ENCODE results near the gene PACRG.

DNA sequence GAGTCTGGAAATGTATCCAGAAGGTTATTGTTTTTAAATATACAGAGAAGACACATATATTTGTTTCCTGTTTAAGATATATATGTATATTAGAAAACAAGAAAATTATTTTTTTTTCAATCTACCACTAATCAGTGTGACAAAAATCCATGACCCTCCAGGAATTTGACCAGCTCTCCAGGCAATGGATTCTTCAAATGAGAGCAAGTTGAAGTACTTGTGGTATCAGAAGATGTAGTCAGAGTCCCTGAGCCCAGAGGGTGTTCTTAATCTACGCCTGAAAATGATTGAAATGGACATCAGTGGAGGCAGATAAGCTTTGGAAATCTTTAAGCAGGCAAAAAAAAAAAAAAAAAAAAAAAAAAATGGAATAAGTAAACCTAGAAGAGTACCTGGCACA lies 500.3 kb downstream of the PACRG start:
- no peak for TF ChIP-seq POLR2A (IDR thresholded peaks at IDR 0.05)
- TF ChIP-seq CTCF (IDR thresholded peaks at IDR 0.05): no peak
